H54 (cell line): ENCODE measurements around the gene C19orf44.
A peak's percentile ranks its signal among the peaks of the same experiment; 100 is the strongest.
"Not testable (repeated sequence)": the region's sequence is repeated elsewhere in the genome, so short reads cannot be mapped to it uniquely, and the experiment has no call there.

Experiments
- DNase-seq: peaks from one replicate; pipeline ENCODE4 v3.0.0; 2011; ENCODE audit warnings: low spot score, mixed read lengths; ENCODE audit not compliant: insufficient read length
- FAIRE-seq: peaks from 3 replicates; lab custom pipeline; 2011; peaks lifted over from hg19 to GRCh38; lab: Jason Lieb, UNC
- POLR2A ChIP-seq: IDR thresholded peaks from 2 replicates; pipeline ENCODE4 v1.6.1; 2011; ENCODE audit warnings: low read depth, mild to moderate bottlenecking, low read length

The C19orf44 gene

DNA sequence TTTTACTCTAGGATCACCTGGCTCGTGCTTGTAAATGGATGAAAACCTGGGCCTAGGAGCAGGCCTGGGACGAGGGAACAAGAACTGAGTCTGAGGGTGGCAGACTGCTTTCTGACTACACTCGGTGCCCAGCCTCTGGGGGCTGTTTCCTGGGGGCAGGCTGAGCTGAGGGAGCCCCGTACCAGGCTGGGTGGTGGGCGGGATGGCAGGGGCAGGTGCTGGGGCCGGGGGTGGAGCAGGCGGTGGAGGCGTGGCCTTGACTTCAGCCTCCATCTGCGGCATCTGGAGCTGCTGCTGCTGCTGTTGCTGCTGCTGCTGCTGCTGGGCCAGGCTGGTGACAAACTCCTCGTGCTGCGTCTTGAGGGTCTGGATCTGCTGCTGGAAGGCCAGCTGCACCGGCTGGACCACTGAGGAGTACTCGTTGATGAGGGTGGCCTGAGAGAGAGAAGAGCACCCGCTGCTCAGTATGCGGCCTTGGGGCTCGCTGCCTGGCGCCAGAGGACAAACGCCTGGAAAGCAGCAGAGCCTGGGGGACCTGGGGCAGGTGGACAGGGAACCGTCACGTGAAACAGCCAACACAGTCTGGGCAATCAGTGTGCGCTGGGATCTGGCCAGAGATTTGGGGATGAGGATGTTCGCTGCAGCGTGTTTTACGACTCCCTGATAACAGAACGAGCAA, 33.4 kb downstream of the C19orf44 start:
- no peak for DNase-seq
- FAIRE-seq, result no peak
- TF ChIP-seq POLR2A, result no peak

DNA sequence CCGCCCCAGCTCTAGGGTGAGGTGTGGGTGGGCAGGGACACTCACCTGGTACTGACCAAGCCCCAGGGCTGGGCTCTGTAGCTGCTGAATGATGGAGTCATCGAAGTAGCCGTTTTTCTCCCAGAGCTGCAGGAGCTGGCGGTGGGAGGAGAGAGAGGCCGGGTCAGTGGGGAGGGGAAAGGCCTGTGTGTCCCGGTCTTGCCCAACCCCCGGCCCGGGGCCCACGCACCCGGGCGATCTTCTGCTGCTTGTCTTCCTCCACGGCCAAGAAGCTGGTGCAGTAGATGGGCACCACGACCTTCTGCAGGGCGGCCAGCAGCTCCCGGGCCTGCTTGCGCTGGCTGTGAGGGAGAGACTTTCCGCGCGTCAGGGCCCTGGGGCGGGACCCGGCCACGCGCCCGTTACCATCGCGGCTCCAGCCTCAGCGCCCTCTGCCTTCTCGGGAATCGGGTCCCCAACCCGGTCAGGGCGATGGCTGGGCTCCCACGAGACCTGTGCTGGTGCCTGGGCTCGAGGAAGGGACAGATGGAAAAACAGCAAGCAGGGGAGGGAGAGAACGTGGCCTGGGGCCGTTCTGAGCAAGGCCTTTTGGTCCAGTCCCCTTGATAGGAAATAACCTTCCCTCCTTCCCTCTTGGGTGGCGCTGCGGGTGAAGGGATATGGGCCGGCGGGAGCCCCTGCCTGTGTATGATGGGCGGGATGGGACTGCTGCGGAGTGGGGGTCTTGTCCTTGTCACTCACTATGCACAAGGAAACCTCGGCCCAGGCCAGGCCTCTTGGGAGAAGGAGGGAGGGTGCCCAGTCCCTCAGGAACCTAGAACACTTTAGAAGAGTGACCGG, 34.6 kb downstream of the C19orf44 start:
- DNase-seq (no peak), FAIRE-seq (no peak)
- TF ChIP-seq POLR2A, result no peak

DNA sequence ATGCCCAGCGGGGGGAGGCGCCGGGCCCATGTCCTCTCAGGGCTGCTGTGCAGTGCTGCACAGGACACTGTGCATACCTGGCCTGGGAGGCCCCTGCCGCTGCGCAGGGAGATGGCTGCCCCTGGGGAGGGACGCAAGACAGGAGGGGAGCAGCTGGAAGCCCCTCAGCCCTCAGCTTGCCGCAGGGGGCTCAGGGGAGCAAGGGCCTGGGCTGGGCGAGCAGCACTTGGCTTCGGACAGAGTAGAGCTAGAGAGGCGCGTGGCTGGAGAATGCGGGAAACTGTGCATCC, 35.1 kb downstream of the C19orf44 start:
- FAIRE-seq (no peak), DNase-seq (no peak)
- TF ChIP-seq POLR2A, result no peak

DNA sequence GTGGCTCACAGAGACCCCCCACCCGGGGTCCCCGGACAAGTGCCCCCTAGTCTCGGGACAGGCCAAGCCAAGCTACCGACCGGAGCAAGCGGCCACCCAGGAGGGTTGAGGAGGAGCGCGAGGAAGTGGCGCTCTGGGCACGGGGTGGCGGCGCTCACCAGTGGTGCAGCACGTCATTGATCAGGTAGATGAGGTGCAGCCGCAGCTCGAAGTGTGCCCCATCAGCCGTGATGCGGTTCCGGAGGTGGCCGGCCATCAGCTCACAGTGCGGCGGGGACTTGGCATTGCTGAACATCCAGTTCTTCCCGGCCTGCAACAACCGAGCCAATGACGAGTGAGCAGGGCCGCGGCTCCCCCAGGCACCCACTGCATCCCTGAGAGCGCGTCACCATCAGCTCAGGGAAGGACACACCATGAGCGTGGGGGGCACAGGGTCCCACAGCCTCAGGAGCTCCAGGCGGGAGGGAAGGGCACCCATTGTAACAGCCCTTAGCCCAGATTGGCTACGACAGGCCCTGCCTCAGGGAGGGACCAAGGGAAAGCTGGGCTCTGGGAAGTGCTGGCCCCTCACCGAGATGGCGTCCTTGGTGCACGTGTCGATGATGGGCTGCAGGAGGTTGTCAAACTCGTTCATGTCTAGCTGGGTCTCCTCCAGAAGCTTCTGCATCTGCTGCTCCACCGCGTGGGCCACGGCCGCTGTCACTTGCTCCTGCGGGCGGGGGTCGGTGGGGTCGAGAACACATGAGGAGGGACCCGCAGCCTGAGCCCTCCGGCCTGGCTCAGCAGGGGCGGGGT, 36.4 kb downstream of the C19orf44 start:
- TF ChIP-seq POLR2A, result no peak
- FAIRE-seq (no peak), DNase-seq (no peak)

DNA sequence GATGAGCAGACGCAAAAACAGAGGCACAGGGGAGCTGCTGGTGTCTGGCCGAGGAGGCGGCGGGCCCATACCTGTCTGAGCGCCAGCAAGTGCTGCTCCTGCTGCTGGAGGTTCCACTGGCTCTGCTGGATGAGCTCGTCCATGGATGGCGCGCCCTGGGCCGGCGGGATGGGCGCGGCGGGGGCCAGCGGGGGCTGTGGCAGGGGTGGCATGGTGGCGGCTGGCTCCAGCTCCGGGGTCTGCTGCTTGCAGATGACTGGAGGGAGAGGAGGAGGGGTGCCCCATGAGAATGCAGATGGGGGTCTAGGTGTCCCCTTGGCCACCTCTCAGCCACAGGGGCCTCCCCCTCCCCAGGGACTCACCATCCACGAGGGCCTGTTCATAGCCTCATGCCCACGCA, 39.2 kb downstream of the C19orf44 start:
- DNase-seq, result no peak
- FAIRE-seq, result no peak
- no peak for TF ChIP-seq POLR2A

DNA sequence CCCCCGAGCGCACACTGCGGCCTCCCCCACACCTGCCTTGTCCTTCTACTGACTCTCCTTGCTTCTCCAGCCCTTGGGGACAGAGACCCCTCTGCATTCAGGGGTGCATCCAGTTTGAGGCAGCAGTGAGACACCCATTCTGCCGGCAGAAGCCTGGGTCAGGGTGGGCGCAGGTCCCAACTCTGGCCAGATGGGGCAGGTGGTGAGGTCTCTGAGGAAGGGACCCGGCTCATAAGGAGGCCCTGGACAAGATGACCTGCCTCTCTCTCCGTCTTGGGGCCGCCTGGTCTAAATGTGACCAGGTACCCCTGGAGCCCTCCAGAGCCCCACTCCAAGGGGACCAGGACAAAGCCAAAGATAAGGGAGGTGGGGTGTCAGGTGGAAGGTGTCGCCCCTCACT, 39.9 kb downstream of the C19orf44 start:
- DNase-seq (no peak), FAIRE-seq (no peak)
- no peak for TF ChIP-seq POLR2A

DNA sequence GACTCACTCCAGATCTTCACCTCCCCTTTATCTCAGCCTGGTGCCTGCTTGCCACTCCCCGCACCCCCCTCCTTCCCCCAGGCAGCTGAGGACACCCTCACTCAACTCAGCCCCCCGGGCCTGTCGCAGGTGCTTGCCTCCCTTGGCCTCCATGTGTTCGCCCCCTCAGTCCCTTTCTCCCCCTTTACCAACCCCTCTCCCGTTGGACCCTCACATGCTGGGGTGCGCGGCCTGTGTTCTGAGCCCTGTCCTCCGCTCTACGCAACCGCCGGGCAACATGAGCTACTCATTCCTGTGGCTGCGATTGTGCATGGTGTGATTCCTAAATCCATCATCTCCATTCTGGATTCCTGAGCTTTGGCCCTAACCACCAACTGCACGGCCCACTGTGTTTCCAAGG, 40.9 kb downstream of the C19orf44 start:
- DNase-seq, result no peak
- FAIRE-seq, result no peak
- TF ChIP-seq POLR2A, result no peak

DNA sequence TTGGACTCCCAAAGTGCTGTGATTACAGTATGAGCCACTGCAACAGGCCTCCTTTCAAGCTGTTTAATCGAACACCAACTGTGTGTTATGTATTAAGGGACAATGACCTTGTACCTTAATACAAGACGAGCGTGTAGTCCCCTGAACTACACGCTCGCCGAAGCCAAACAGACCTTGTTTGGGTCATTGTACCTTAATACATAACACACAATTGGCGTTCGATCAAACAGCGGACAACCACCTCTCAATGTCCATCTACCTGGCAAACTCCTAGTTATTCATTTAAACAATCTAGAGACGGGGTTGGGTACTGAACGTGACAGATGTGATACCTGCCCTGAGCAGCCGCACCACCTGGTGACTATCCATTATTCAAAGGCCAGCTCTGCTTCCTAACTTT, 44.8 kb downstream of the C19orf44 start:
- DNase-seq (no peak), FAIRE-seq (no peak)
- TF ChIP-seq POLR2A, result no peak

DNA sequence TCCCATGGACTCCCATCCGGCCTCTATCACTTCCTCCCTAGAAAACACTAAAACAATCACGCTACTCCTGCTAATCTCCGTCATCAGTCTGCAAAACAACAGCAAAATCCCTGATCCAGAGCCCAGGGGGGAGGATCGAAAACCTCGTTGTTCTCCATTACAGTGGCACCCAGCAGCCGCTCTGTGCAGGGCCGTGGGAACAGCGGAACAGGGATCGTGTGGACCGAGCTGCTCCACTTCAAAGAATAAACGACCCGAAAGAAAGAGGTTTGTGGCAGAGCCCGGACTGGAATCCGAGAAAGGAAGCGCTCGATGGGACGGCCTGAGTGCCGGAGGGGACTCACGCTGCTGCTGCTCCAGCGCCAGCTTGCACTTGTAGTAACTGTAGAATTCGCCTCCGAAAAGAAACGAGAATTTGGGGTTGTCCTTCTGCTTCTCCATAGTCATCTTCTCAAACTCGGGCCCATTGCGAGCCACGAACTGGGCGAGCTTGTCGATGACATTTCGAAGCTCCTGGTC, 45.4 kb downstream of the C19orf44 start:
- FAIRE-seq (no peak), DNase-seq (no peak)
- TF ChIP-seq POLR2A, result no peak

DNA sequence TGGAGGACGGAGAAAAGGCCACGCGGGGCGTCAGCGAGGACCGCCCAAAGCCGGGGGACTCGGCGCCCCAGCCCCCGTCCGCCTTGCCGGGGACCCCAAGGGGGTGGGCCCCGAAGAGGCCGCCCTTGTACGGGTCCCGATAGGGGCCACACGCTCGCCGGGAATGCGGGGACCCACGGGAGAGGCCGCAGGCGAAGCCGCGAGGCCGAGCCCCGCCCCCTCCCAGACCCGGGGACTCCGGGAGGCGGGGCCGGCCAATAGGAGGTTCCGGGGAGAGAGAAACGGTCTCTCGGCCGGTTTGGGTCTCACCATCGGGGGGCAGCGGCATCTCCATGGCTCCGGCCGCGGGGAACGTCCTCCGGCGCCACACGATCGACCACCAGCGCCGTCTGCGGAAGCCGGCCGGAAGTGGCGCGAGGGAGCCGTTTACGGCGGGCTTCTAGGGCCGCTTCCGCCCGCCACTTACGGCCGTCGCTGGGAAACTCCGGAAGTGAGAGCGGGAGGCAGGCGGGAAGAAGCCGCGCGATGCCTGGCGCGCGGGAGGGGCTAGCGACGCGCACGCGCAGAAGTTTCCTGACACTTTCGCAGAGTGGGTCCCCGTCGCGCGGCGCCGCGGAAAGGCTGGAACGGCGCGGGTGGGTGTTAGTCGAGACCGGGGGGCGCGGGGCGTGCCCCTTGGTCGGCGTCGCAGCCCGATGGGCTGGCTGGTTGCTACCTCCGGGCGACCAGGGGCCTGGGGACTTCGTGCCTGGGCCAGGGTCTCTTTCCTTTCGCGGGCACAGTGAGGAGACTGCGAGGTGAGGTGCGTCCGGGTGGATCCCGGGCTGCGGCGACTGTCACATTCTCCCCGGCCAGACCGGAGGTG, 46.1 kb downstream of the C19orf44 start, which contains the start of gene CHERP:
CHERP (minus strand) TSS at position 393 of the 865 bp plus-strand sequence; CDS start at position 334, 59 bp downstream.
- TF ChIP-seq POLR2A, result peak; percentile 91
- no peak for FAIRE-seq
- DNase-seq, result peak; percentile 93

DNA sequence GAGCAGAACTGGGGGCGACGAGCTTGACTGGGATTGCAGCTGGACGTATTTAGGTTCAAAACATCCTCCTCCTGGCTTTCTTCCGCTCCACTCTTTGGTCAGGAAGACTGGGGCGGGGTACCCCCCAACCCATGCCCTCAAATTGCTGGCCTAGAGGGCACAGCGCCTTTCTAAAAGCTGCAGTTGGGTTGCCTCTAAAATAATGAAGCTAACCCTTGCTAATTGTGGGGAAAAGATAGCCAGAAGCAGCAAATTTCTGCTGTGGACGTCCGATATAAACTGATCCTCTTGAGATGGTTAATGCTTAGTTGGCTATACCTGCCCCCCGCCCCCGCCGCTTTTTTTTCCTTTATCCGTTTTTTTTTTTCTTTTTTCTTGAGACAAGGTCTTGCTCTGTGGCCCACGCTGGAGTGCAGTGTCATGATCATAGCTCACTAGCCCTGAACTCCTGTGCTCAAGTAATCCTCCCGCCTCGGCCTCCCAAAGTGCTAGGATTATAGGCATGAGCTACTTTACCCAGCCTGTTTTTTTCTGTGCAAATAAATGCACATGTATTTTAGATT, 46.8 kb downstream of the C19orf44 start:
- no peak for FAIRE-seq
- TF ChIP-seq POLR2A, result no peak
- no peak for DNase-seq

DNA sequence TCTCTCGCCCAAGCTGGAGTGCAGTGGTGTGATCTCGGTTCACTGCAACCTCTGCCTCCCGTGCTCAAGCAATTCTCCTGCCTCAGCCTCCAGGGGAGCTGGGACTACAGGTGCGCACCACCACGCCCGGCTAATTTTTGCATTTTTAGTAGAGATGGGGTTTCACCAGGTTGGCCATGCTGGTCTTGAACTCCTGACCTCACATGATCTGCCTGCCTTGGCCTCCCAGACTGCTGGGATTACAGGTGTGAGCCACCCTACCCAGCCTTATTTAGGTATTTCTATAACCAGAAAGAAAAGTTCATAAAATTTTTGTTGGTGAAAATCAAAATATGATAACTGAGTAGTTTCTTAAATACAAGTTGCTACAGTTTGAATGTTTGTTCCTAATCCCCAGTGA, 47.5 kb downstream of the C19orf44 start:
- not testable (repeated sequence) for DNase-seq, FAIRE-seq
